Activated CD8-positive, alpha-beta memory T cell treated with anti-CD3 and anti-CD28 coated beads, Interleukin-2, amount 10 ng/mL, durations not matched to agents 7 days and 5 days (primary cell): ENCODE results near the gene PER2. TPM values are rescaled to one million over a fixed set of nuclear protein-coding genes. Genes with fewer than 3 reads are reported as not detected.
"Not testable (repeated sequence)": the region's sequence is repeated elsewhere in the genome, so short reads cannot be mapped to it uniquely, and the experiment has no call there.

Experiments used
- ATAC-seq: fragments of 150-1000 bp; cut with Tn5 transposase; one replicate; pipeline ENCODE4 v1.10.0; 2021; ENCODE audit warnings: moderate library complexity
- CTCF ChIA-PET: fragments of 350-600 bp; sonication (Branson Sonifier 250); formaldehyde crosslinking; loops from one replicate; lab custom pipeline; 2021; ENCODE audit warnings: antibody characterized with exemption; lab: Charles Lee
- DNase-seq: peaks from one replicate; pipeline ENCODE4 v3.0.0-alpha.2; 2020
- H3K27ac Mint-ChIP-seq: one replicate; pipeline ENCODE4 v1.8.0; 2021; ENCODE audit warnings: mild to moderate bottlenecking, mixed read lengths
- H3K27me3 Mint-ChIP-seq: one replicate; pipeline ENCODE4 v1.8.0; 2021; ENCODE audit warnings: mixed read lengths
- H3K36me3 Mint-ChIP-seq: one replicate; pipeline ENCODE4 v1.8.0; 2021; ENCODE audit warnings: mild to moderate bottlenecking, mixed read lengths
- H3K4me1 Mint-ChIP-seq: one replicate; pipeline ENCODE4 v1.8.0; 2021; ENCODE audit warnings: mixed read lengths
- H3K4me3 Mint-ChIP-seq: one replicate; pipeline ENCODE4 v1.8.0; 2021; ENCODE audit warnings: mild to moderate bottlenecking, moderate library complexity, mixed read lengths
- H3K9me3 Mint-ChIP-seq: one replicate; pipeline ENCODE4 v1.8.0; 2022; ENCODE audit warnings: low read depth, mixed read lengths
- total RNA-seq, 2 experiments: library from RNA; stranded (reverse); gene quantifications; one replicate each; pipeline ENCODE4 v1.2.3, GENCODE V29; 2021

PER2 gene, protein sequence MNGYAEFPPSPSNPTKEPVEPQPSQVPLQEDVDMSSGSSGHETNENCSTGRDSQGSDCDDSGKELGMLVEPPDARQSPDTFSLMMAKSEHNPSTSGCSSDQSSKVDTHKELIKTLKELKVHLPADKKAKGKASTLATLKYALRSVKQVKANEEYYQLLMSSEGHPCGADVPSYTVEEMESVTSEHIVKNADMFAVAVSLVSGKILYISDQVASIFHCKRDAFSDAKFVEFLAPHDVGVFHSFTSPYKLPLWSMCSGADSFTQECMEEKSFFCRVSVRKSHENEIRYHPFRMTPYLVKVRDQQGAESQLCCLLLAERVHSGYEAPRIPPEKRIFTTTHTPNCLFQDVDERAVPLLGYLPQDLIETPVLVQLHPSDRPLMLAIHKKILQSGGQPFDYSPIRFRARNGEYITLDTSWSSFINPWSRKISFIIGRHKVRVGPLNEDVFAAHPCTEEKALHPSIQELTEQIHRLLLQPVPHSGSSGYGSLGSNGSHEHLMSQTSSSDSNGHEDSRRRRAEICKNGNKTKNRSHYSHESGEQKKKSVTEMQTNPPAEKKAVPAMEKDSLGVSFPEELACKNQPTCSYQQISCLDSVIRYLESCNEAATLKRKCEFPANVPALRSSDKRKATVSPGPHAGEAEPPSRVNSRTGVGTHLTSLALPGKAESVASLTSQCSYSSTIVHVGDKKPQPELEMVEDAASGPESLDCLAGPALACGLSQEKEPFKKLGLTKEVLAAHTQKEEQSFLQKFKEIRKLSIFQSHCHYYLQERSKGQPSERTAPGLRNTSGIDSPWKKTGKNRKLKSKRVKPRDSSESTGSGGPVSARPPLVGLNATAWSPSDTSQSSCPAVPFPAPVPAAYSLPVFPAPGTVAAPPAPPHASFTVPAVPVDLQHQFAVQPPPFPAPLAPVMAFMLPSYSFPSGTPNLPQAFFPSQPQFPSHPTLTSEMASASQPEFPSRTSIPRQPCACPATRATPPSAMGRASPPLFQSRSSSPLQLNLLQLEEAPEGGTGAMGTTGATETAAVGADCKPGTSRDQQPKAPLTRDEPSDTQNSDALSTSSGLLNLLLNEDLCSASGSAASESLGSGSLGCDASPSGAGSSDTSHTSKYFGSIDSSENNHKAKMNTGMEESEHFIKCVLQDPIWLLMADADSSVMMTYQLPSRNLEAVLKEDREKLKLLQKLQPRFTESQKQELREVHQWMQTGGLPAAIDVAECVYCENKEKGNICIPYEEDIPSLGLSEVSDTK (N-terminal part only)
- 10 to 100 TPM in 1 of 2 experiments, 1 to 10 TPM in 1; 9.1 to 11.5 TPM for total RNA-seq

- Mint-ChIP-seq H3K9me3 (no peaks in the 10 kb centered on the region), H3K36me3 (no peaks in the 10 kb centered on the region), H3K27me3 (no peaks in the 10 kb centered on the region), H3K27ac (peak within 1 kb of the TSS; percentile 96), H3K4me3 (peak within 1 kb of the TSS; percentile 84), H3K4me1 (peaks cover 25% of the 10 kb centered on the region)
- CTCF ChIA-PET = interaction anchor here (0.8 to 7.6 kb wide), 3 partner anchors 24 to 36 kb away, joined by 3 to 31 read pairs (median 5); no protein-coding TSS in a partner anchor
- peak; percentile 34 for ATAC-seq
- peak; percentile 65 for DNase-seq
These were observed at the start of gene PER2 for GRCh38 chr2:238287737-238288649. Gene PER2, minus strand, starts transcription at chr2:238288610. Its CDS starts 10,674 bp downstream, at chr2:238277936.

DNA sequence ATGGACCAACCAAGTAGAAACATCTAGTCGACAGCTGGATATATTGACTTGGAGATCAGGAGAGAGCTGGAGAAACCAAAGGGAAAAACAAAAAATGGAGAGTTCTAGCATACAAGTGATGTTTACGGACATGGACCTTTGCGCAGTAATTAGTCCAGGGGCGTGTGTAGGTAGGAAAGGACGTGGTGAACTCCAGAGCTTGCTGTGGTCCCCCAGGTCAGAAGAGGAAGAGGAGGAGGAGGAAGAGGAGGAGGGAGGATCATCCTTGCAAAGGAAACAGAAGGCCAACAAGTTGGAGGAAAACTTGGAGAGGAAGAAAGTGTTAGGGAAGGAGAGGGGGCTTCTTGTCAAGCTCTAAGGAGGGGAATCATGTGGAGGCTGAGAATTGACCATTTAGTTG lies 49.4 kb upstream of the PER2 start:
- CTCF ChIA-PET = interaction anchor here (1.2 to 1.3 kb wide), 2 partner anchors 12 to 20 kb away, joined by 3 to 5 read pairs; no protein-coding TSS in a partner anchor
- Mint-ChIP-seq H3K27me3 (no peaks in the 10 kb centered on the region), H3K4me1 (peaks cover 9% of the 10 kb centered on the region), H3K4me3 (no peak overlapping the region), H3K9me3 (no peaks in the 10 kb centered on the region), H3K27ac (no peak overlapping the region), H3K36me3 (no peaks in the 10 kb centered on the region)
- no peak for ATAC-seq
- no peak for DNase-seq

DNA sequence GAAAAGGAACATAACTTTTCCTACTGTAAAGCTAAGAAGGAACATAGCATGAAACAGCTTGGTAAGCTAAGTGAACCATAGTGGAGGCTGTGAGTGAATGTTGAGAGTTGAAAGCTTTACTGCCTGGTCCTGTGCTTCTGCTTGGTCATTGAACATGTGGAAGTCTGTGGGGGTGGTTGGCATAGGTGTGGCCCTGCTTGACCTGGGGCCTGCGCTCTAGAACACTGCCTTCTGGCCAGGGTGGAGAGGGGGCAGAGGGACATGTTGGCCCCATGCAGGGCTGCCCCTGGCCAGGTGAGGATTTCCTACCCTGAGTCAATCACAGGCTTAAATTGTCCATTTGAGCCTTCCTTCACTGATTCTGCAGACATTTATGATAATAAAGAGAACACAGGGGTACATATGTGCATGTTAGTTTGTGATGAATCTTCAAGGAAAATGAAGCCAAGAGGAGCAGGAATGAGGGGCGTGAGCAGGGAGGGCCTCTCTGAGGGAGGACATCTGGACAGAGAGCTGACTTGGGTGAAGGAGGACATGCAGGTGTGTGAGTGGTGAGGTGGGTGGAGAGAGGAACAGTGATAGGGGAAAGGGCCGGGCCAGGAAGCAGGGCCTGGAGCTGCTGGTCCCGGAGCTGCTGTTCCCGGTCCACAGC lies 48.5 kb upstream of the PER2 start:
- CTCF ChIA-PET = interaction anchor here (1.2 to 1.3 kb wide), 2 partner anchors 11 to 20 kb away, joined by 3 to 5 read pairs; no protein-coding TSS in a partner anchor
- DNase-seq (no peak), ATAC-seq (no peak)
- Mint-ChIP-seq H3K9me3 (no peaks in the 10 kb centered on the region), H3K4me1 (peaks cover 9% of the 10 kb centered on the region), H3K27me3 (no peaks in the 10 kb centered on the region), H3K36me3 (no peaks in the 10 kb centered on the region), H3K4me3 (no peak overlapping the region), H3K27ac (no peak overlapping the region)

DNA sequence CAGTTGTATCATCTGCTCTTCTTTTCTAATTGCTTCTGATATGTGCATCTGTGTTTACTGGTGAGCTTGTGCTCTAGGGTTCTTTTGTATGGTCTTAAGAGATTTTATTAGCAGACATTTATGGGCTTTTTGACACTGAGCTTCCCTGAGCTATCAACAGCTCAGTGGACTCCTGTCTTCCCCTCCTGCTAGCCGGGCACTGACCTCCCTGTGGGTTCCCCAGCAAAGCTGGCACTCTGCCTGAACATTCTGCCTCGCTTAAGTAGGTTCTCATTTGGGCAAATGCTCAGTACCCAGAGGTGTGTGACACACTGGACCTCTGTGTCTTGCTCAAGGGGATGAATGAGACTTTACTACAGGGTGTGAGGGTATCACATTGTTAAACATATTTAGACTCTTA lies 47.7 kb upstream of the PER2 start:
- peaks cover 9% of the 10 kb centered on the region for H3K4me1 Mint-ChIP-seq
- no peaks in the 10 kb centered on the region for H3K9me3 Mint-ChIP-seq
- no peak for DNase-seq
- H3K4me3 Mint-ChIP-seq = no peak overlapping the region
- CTCF ChIA-PET = no interaction called here
- no peak overlapping the region for H3K27ac Mint-ChIP-seq
- H3K27me3 Mint-ChIP-seq = no peaks in the 10 kb centered on the region
- H3K36me3 Mint-ChIP-seq = no peaks in the 10 kb centered on the region
- no peak for ATAC-seq

DNA sequence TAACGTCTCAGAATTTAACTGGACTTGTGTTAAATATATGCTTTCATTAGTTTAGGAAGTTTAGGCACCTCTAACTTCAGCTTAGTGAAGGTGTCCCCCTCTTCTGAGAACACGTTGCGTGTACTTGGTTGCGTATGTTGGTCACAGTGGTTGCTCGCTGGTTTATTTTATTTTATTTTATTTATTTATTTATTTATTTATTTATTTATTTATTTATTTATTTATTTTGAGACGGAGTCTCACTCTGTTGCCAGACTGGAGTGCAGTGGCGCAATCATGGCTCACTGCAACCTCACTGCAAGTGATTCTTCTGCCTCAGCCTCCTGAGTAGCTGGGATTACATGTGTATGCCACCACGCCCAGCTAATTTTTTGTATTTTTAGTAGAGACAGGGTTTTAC lies 47.2 kb upstream of the PER2 start:
- DNase-seq, H3K4me1 Mint-ChIP-seq, H3K9me3 Mint-ChIP-seq, ATAC-seq, H3K27ac Mint-ChIP-seq, H3K27me3 Mint-ChIP-seq, H3K4me3 Mint-ChIP-seq, CTCF ChIA-PET, H3K36me3 Mint-ChIP-seq: not testable (repeated sequence)

DNA sequence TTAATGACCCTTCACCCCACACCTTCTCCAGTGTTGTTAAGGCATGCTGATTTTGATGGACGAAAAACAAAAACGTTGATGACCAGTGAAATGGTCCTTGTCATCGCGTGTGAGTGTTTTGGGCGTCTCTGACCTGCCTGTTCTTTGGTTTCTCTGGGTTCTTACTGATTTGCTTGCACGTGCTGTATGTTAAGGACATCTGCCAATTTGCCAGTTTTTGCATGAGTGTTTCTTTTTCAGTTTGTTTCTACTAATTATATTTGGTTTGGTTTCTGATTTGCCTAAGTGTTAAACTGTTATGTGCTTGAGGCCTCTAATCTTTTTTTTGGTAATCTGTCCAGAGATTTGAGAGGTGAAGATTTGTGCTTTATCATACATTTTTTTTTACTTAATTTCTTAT lies 46.5 kb upstream of the PER2 start:
- no peak overlapping the region for H3K4me3 Mint-ChIP-seq
- no peaks in the 10 kb centered on the region for H3K27me3 Mint-ChIP-seq
- no peaks in the 10 kb centered on the region for H3K9me3 Mint-ChIP-seq
- DNase-seq (no peak), ATAC-seq (no peak)
- CTCF ChIA-PET = no interaction called here
- peaks cover 9% of the 10 kb centered on the region for H3K4me1 Mint-ChIP-seq
- H3K27ac Mint-ChIP-seq = no peak overlapping the region
- H3K36me3 Mint-ChIP-seq = no peaks in the 10 kb centered on the region

DNA sequence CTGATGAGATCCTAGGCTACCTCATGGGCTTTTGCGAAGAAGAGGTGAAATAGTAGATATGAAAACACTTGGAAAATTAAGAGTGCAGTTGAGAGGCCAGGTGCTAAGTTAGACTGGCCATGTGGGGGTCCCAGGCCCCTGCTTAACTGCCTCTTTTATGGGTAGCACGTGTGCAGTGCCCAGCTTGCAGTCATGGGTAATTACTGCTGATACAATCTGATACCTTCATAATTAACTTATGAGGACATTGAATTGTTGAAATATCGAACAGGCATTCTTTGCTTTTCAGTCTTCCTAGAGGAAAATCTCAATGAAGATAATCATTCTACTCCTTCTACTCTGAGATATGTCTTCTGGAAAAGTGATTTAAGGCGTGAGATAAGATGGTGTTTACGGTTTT lies 43.5 kb upstream of the PER2 start:
- H3K4me1 Mint-ChIP-seq = no peaks in the 10 kb centered on the region
- CTCF ChIA-PET = no interaction called here

GRCh38 chr2:238330391-238330790 lies 42.0 kb upstream of the PER2 start:
- no peak overlapping the region for H3K27ac Mint-ChIP-seq
- no peak overlapping the region for H3K4me3 Mint-ChIP-seq
- CTCF ChIA-PET = no interaction called here
- DNase-seq (no peak), ATAC-seq (no peak)
- no peaks in the 10 kb centered on the region for H3K9me3 Mint-ChIP-seq
- no peaks in the 10 kb centered on the region for H3K4me1 Mint-ChIP-seq
- peaks cover 4% of the 10 kb centered on the region for H3K36me3 Mint-ChIP-seq
- H3K27me3 Mint-ChIP-seq = no peaks in the 10 kb centered on the region

More for the DNA sequence above, 43.5 kb upstream of the PER2 start:
- Mint-ChIP-seq H3K4me3 (no peak overlapping the region), H3K9me3 (no peaks in the 10 kb centered on the region), H3K36me3 (peaks cover 4% of the 10 kb centered on the region), H3K27me3 (no peaks in the 10 kb centered on the region), H3K27ac (no peak overlapping the region)
- DNase-seq = no peak
- no peak for ATAC-seq

DNA sequence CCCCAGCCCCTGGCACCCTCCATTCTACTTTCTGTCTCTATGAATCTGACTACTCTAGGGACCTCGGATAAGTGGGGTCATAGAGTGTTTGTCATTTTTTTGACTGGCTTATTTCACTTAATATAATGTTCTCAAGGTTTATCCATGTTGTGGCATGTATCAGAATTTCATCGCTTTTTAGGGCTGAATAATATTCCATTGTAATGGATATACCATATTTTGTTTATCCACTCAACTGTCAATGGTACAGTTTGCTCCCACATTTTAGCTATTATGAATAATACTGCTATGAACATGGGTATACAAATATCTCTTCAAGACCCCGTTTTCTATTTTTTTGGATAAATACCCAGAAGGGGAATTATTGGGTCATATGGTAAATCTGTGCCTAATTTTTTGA lies 39.3 kb upstream of the PER2 start:
- Mint-ChIP-seq H3K27me3 (no peaks in the 10 kb centered on the region), H3K4me1 (peaks cover 6% of the 10 kb centered on the region), H3K9me3 (no peaks in the 10 kb centered on the region), H3K4me3 (no peak overlapping the region), H3K36me3 (peaks cover 4% of the 10 kb centered on the region), H3K27ac (no peak overlapping the region)
- DNase-seq = no peak
- ATAC-seq = no peak
- CTCF ChIA-PET = interaction anchor here (1.7 to 2.1 kb wide), 2 partner anchors 43 to 65 kb away, joined by 5 read pairs; no protein-coding TSS in a partner anchor

GRCh38 chr2:238326801-238327365 lies 38.5 kb upstream of the PER2 start:
- H3K4me1 Mint-ChIP-seq = peaks cover 6% of the 10 kb centered on the region
- H3K36me3 Mint-ChIP-seq = peaks cover 4% of the 10 kb centered on the region
- no peak overlapping the region for H3K4me3 Mint-ChIP-seq
- H3K27ac Mint-ChIP-seq = no peak overlapping the region
- H3K9me3 Mint-ChIP-seq = no peaks in the 10 kb centered on the region
- CTCF ChIA-PET = interaction anchor here (1.5 to 2.1 kb wide), 2 partner anchors 11 to 64 kb away, joined by 5 read pairs; no protein-coding TSS in a partner anchor
- no peak for DNase-seq
- no peaks in the 10 kb centered on the region for H3K27me3 Mint-ChIP-seq
- ATAC-seq = no peak

- H3K36me3 Mint-ChIP-seq = peaks cover 4% of the 10 kb centered on the region
- CTCF ChIA-PET = interaction anchor here (1.5 kb wide), 1 partner anchor 12 kb away, joined by 5 read pairs; no protein-coding TSS in a partner anchor
These were observed 37.3 kb upstream of the PER2 start for GRCh38 chr2:238325694-238326093.

More at GRCh38 chr2:238325694-238326093, 37.3 kb upstream of the PER2 start:
- H3K4me1 Mint-ChIP-seq = peaks cover 14% of the 10 kb centered on the region
- no peaks in the 10 kb centered on the region for H3K9me3 Mint-ChIP-seq
- DNase-seq (no peak), ATAC-seq (no peak)
- H3K27me3 Mint-ChIP-seq = no peaks in the 10 kb centered on the region
- H3K4me3 Mint-ChIP-seq = no peak overlapping the region
- H3K27ac Mint-ChIP-seq = no peak overlapping the region
